Choroid plexus epithelial cell (primary cell): ENCODE measurements around the gene TBCEL.

ENCODE experiments used
- DNase-seq: peaks from one replicate; pipeline ENCODE4 v3.0.0-alpha.2; 2010; ENCODE audit warnings: low read depth
- H3K4me3 ChIP-seq: 2 replicates; pipeline ENCODE4 v1.5.1; 2011; ENCODE audit warnings: low read depth, mild to moderate bottlenecking, control low read depth, low read length, moderate library complexity
- TF ChIP-seq, protein P1 (sequence below): conservative IDR thresholded peaks from 2 replicates; pipeline ENCODE4 v1.5.1; 2011; ENCODE audit warnings: low read depth, mild to moderate bottlenecking, control low read depth, inconsistent platforms, low read length, moderate library complexity

The TBCEL gene

DNA sequence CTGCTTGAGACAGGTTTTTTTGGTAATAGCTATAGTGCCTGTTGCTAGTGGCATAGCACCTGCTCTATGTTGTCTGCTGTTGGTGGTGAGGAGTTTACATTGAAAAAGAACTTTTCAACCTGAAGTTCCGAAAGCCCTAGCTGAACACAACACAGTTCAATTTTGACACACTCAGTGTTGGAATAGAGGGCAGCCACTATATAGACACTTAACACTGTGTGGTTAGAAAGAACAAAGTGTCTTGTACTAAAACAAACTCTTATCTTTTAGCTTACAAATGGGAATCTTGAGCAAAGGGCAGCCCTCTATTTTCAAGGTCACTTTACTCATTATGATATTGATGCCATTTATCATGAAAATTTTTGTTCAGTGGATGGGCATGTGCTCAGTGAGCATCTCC, 18.4 kb downstream of the TBCEL start:
- no peak overlapping the region for H3K4me3 ChIP-seq
- TF ChIP-seq, protein P1, sequence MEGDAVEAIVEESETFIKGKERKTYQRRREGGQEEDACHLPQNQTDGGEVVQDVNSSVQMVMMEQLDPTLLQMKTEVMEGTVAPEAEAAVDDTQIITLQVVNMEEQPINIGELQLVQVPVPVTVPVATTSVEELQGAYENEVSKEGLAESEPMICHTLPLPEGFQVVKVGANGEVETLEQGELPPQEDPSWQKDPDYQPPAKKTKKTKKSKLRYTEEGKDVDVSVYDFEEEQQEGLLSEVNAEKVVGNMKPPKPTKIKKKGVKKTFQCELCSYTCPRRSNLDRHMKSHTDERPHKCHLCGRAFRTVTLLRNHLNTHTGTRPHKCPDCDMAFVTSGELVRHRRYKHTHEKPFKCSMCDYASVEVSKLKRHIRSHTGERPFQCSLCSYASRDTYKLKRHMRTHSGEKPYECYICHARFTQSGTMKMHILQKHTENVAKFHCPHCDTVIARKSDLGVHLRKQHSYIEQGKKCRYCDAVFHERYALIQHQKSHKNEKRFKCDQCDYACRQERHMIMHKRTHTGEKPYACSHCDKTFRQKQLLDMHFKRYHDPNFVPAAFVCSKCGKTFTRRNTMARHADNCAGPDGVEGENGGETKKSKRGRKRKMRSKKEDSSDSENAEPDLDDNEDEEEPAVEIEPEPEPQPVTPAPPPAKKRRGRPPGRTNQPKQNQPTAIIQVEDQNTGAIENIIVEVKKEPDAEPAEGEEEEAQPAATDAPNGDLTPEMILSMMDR, result no peak
- no peak for DNase-seq

DNA sequence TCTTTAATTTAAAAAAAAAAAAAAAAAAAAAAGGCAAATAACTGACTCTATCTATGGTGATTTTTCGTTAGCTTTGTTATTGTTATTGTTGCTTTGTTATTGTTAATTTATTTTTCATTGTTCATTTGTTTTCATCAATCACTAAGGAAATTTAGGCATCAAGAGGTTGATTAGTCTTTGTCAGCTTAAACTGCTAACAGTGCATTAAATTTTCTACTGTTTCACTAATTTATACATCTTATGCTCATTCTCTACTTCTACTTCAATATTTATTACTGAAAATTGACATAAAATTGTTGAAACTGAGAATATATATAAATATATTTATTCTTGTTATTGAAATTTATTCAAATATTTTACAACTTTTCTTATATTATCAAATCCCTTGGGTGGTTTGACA, 24.0 kb downstream of the TBCEL start:
- TF ChIP-seq, protein P1, result no peak
- no peak for DNase-seq
- H3K4me3 ChIP-seq, result no peak overlapping the region

DNA sequence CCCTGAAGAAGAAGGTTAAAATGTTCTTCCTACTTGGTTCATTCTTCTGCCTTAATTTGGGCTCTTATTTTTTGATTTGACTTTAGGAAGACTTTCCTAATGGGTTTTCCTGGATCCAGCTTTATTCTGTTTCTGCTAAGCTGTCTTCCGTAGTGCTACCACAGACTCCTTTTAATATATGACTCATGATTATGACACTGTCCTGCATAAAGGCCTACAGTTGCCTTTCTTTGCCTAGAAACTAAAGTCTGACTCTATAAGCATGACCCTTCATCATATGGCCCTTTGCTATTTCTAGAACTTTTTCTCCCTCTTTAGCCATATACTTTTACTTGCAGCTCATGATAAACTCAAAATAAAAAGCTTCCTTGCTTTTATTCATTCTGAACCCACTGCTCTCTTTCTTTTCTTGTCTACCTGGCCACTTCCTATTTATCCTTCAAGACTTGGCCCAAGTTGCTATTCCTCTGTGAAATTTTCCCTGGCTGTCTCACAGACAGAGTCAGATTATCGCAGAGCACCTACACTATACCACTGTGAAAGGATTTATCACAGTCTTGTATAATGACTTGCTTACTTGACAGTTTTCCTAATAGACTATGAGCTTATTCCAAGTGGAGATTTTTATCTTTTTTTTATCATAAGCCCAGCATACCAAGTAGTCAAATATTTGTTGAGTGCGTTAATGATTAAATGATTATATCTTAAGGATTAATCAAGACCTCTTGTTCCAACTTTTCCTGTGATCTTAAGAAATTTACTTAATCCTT, 24.7 kb downstream of the TBCEL start:
- H3K4me3 ChIP-seq, result no peak overlapping the region
- DNase-seq, result no peak
- TF ChIP-seq, protein P1, result no peak

DNA sequence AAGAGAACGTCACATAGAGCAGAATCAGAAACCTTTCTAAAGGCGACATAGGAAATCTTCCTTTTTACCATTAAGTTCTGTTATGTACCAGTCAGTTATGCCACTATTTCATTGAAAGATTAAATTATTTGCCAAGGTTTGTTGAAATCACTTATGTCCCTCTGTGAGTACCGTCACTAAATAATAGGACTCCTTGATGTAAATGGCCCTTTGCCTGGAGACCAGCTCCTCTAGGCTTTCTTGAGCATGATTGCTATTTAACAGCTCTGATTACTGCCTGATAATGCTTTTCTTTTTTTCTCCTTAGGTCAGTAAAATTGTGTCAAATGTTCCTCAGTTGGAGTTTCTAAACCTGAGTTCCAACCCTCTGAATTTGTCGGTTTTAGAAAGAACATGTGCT, 29.3 kb downstream of the TBCEL start:
- H3K4me3 ChIP-seq, result no peak overlapping the region
- TF ChIP-seq, protein P1, result no peak

DNA sequence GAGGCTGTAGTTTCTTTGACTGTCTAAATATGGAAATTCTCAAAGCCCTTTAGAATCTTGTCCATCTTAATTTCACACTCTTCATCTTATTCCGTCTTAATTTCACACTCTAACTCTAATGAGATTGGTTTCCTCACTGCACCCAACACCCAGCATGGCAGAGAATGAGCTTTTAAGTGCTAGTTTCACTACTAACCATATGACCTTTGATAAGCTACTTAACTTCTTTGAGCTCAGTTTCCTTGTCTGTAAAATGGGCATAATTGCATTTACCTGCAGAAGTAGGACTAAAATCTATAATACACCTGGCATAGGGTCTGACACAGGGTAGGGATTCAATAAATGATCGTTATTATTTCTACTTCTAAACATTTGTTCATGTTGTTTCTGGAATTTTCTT, 30.4 kb downstream of the TBCEL start:
- H3K4me3 ChIP-seq, result no peak overlapping the region
- TF ChIP-seq, protein P1, result no peak
- DNase-seq, result no peak

More for the DNA sequence above, 29.3 kb downstream of the TBCEL start:
- DNase-seq, result no peak

DNA sequence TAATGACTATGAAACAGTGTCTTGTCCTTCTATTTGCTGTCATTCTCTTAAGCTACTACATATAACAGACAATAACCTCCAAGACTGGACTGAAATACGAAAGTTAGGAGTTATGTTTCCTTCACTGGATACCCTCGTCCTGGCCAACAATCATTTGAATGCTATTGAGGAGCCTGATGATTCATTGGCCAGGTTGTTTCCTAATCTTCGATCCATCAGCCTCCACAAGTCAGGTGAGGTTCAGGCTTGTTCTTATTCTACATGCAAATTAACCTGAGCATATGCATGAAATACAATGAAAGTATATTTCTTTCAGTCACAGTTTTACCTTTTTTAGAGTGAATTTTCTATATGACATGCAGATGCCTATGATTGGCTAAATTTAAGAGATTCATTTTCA, 31.2 kb downstream of the TBCEL start:
- DNase-seq, result no peak
- TF ChIP-seq, protein P1, result no peak
- H3K4me3 ChIP-seq, result no peak overlapping the region

DNA sequence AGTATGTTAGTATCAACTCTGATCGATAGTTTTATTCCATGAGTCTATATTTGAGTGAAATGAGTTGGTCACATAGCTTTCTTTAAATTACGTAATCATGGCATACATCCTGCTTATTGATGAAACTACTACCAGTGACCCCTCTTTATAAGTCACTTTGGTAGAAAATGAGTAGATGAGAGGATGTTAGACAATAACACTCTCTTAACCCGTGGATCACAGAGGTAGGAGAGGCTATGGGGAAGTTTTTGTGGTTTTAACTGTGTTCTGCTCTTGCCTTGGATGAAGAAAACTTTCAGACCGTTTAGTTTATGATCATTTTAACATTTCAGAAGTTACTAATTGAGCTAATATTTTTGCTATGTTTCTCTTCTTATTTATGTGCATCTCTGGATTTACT, 34.0 kb downstream of the TBCEL start:
- H3K4me3 ChIP-seq, result no peak overlapping the region
- TF ChIP-seq, protein P1, result no peak
- DNase-seq, result no peak
